ENCODE data around the gene GAGE13.
"Not testable (repeated sequence)": the region's sequence is repeated elsewhere in the genome, so short reads cannot be mapped to it uniquely, and the experiment has no call there.

The GAGE13 gene, protein sequence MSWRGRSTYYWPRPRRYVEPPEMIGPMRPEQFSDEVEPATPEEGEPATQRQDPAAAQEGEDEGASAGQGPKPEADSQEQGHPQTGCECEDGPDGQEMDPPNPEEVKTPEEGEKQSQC

DNA sequence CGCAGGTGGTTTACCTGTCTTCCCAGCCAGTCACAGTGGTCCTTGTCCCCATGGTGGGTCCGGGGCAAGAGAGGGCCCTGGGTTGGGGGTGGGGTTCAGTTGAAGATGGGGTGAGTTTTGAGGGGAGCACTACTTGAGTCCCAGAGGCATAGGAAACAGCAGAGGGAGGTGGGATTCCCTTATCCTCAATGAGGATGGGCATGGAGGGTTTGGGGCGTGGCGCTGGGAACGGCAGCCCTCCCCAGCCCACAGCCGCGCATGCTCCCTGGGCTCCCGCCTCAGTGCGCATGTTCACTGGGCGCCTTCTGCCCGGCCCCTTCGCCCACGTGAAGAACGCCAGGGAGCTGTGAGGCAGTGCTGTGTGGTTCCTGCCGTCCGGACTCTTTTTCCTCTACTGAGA is at the start of gene GAGE13:
Gene GAGE13 (plus strand): TSS at position 301 of the 400 bp plus-strand sequence. CDS start 1,156 bp downstream, outside the sequence.
- DNase-seq = not testable (repeated sequence)

DNA sequence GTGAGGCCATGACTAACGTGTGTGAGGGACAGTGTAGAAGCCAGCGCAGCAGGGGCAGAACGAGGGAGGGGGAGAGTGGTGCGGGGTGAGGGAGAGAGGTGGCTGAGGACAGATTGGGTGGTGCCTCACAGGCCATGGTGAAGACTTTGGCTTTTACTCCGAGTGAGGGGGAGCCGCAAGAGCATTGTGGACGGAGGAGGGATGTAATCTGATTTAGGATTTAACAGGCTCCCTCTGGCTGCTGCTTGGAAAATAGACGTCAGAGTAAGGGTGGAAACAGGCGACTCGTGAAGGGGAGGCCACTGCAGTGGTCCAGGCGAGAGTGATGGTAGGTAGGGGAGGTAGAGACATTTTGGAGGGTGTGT is 48.8 kb upstream of the GAGE13 start:
- no peak for DNase-seq

DNA sequence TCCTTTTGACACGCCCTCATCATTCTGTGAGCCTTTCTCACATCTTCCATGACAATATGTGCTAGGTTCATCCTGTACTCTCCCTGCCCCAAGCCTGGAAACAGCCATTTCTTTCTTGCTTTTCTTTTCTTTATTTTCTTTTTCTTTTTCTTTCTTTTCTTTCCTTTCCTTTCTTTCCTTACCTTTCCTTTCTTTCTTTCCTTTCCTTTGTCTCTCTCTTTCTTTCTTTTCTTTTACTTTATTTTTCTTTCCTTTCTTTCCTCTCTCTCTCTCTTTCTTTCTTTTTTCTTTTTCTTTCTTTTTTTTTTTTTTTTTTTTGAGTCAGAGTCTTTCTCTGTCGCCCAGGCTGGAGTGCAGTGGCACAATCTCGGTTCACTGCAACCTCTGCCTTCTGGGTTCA is 47.2 kb upstream of the GAGE13 start:
- no peak for DNase-seq

DNA sequence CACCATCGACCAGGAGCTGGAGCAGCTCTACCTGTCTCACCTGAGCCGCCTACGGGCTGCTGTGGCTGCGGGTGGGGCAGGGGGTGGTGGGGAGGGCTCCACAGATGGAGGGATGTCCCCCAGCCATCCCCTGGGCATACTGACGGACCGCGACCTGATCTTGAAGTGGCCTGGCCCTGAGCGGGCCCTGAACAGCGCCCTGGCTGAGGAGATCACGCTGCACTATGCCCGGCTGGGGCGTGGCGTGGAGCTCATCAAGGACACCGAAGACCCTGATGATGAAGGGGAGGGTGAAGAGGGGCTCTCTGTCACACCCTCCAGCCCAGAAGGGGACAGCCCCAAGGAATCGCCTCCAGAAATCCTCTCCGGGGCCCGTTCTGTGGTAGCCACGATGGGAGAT is 45.2 kb upstream of the GAGE13 start:
- no peak for DNase-seq

DNA sequence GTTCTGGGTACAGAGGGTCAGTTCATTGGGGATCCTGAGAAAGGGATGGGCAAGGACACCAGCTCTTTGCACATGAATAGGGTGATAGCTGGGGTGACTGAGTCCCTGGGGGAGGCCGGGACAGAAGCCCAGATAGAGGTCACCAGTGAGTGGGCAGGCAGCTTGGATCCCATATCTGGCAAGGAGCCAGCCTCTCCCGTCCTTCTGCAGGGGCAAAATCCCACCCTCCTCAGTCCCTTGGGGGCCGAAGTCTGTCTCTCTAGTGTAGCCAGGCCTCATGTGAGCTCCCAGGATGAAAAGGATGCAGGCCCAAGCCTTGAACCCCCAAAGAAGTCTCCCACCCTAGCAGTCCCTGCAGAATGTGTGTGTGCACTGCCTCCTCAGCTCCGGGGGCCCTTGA is 44.8 kb upstream of the GAGE13 start:
- no peak for DNase-seq

DNA sequence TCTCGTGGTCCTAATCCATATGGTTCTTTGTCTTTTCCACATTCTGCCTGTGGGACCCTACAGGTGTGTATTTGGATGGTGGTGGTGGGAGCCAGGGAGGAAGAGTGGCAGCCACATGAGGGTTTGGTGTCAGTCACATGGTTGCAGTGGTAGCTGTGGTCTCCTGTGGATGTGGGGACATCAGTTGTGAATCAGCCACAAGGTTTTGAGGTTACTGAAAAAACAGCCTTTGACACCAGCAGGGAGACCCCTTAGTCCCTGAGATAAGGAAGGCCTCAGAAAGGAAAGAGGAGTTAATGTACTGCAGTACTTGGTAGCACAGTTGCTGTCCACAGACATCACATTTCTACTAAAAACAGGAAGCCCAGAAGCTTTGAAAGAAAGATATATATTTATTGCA is 43.7 kb upstream of the GAGE13 start:
- no peak for DNase-seq

DNA sequence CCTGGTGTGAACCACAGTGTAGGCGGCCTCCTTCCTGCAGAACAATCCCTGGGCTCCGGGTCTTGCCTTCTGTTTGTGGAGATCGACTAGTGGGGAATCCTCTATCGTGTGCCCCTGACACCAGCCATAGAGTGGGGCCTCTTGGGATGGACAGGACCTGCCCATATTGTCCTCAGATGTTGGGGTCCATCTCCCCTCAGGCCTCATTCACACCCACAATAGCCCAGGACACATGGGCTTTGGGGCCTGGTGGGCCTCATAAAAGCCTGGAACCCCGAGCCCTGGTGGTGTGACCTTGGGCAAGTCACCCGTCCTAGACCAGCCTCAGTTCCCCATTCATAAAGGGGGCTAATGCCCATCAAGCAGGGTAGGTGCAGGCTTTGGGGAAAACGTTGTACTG is 41.2 kb upstream of the GAGE13 start:
- DNase-seq = no peak

DNA sequence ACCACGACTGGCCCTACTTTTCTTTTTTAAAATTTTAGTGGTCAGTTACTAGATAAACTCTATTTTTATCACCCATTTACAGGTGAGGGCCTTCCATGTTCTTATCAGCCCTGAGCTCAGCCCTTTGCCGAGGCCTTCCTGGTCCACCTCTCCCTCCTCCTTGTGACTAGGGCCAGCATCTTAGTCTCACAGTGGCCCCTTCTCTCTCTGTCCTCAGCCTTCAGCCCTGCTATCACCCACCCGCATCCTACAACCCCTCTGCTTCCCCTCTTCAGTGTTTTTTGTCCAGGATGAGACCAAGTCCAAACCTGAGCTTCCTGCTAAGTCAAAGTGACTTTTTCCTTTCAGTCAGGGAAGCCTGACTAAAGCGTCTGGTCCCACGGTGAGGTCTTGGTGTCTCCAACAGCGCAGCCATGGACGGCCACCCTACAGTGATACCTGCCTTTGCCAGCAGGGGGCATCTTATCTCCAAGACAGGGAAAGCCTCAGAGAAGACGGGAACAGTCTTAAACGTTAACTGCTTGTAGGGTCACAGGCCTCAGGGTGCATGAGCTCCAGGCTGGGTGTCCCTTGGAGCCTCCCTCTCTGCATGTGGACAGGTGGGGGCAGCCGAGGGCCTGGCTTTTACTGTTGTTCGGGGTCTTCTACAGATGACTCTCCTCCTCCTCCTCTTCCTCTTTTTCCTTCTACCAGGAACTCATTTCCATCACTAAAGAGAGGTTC is 39.6 kb upstream of the GAGE13 start:
- DNase-seq = peak; percentile 69

DNA sequence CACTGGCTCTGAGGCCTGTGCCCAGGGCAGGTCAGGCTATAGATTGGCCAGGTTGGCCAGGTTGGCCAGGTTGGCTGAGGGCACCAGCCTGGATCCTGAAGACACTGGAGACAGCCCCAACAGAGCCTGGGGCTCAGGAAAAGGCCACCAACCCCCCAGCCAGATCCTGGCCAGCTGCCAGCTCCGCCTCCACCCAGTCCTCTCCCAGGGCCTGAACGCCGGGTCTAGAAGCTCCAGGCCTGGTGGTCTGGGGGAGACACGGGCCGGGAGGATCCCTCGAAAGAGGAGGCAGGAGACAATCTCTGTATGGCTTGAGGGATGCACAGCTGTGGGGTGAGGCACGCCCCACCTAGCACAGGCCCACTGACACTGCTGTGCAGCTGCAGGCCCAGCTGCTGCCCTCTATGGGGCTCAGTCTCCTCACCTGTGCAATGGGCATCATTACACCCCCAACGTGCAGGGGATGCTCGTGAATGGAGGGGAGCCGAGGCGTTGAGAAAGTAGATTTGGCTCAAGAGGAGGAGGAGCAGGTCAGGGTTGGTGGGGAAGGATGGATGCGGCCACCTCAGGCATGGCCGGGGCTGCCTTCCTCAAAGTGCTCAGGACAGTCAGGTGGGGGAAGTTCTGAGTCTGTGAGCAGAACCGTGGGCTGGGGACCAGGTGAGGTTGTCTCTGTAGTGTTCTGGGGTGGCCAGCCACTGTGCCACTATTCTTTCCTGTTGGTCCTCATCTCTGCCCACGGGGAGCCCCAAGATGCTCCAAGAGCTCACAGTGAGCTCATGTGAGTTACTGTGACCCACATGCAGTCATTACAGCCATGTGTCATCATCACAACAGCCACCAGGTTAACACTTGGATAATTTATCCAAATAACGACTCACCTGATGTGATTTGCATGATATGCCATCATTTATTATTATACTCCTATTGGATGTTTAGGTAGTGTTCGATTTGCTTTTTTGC is 38.7 kb upstream of the GAGE13 start:
- DNase-seq = no peak

DNA sequence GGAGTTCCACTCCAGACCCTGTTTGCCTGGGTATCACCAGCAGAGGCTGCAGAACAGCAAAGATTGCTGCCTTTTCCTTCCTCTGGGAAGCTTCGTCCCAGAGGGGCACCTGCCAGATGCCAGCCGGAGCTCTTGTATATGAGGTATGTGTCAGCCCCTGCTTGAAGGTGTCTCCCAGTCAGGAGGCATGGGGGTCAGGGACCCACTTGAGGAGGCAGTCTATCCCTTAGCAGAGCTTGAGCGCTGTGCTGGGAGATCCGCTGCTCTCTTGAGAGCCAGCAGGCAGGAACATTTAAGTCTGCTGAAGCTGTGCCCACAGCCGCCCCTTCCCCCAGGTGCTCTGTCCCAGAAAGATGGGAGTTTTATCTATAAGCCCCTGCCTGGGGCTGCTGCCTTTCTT is 32.1 kb upstream of the GAGE13 start:
- not testable (repeated sequence) for DNase-seq

DNA sequence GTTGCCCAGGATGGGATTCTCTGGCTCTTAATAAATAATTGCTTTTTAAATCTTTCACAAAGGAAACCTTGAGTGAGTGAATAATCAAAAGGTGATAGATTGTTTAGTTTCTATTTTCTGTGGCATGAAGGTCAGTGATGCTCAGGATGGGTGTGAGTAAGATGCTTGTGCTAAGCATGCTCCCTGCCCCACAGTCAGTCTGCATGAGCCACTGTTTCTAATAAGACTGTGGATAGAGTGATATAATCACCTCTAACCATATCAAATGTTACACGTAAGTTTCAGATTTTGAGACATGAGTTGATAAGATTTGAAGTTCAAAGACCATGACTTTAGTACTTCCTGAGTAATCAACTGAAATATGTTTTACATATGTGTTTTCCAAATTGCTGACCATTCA is 30.7 kb upstream of the GAGE13 start:
- no peak for DNase-seq

DNA sequence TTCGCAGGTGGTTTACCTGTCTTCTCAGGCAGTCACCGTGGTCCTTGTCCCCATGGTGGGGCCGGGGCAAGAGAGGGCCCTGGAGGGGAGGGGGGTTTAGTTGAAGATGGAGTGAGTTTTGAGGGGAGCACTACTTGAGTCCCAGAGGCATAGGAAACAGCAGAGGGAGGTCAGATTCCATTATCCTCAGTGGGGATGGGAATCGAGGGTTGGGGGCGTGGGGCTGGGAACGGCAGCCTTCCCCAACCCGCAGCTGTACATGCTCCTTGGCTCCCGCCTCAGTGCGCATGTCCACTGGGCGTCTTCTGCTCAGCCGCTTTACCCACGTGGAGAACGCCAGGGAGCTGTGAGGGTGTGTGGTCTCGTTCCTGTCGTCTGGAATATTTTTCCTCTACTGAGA is 28.0 kb upstream of the GAGE13 start, which contains the start of gene GAGE10:
Gene GAGE10 (plus strand): TSS at position 301 of the 400 bp plus-strand sequence. CDS start 1,214 bp downstream, outside the sequence.
- DNase-seq = no peak

DNA sequence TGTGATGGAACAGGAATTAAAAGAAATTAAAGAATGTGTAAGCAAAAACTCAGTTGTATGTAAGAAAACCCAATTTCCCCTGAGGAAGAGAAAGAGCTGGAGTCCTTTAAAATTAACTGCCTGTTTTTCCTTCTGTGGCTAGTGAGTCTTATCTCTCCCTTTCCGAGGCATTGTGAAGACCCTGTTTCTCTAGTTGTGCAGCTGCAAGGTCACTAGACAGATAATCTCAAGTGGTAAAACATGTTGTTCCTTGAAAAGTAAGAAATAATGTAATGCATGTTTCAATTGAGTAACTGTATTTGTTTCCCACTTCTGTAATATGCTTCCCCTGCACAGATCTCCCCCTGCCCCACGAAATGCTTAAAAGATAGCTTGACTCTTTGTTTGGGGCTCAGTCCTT is 23.6 kb upstream of the GAGE13 start:
- not testable (repeated sequence) for DNase-seq

DNA sequence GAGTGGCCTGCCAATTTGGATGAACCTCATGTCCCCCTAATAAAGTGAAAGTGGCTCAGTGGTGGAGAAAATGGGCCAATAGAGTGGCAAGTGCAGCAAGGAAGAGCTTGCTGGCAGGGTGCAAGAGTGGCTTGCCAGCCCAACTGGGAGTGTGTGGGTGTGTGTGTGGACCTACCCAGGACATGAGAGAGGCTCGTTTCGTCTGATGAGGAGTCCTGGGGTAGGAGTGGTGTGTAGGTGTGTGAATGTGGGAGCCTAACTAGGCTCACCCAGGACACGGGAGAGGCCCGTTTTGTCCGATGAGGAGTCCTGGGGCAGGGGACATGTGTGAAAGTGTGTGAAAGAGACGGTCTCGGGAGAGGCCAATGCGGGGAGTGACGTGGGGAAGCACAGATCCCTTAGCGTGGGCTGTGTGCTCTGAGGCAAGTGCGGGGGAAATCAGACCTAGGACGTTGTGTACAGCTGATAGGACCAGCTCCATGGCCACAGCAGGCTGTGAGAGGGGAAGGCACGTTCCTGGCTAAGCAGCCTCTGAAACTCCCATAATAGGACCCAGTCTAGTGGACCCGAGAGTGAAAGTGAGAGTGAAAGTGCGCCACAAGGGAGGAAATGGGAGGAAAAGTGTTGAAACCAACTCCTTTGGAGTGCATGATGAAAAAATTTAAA is 22.6 kb upstream of the GAGE13 start:
- no peak for DNase-seq

DNA sequence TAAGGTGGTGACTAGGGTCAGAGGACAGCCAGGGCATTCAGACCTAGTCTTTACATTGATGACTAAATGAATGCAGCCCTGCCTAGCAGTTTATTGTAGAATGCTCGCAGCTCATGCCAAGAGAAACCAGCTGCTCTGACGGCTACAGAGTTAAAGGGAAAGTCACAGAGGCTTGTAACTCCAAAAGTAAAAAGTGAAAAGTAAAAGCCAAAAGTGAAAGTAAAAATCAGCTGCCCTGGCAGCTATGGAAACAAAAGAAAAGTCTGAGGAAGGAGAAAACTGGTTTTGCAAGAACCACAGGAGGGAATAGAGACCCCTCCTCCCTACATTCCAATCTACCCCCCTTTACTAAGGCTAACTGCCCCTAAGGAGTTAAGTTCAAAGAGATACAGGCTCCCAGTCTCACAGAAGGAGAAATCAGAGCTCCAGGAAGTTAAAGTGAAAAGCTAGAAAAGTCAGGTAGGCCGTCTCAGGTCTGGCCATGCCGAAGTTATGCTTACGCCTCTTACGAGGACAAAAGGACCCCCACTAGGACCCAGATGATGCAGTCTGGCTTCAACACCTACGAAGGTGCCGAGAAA is 21.9 kb upstream of the GAGE13 start:
- no peak for DNase-seq

DNA sequence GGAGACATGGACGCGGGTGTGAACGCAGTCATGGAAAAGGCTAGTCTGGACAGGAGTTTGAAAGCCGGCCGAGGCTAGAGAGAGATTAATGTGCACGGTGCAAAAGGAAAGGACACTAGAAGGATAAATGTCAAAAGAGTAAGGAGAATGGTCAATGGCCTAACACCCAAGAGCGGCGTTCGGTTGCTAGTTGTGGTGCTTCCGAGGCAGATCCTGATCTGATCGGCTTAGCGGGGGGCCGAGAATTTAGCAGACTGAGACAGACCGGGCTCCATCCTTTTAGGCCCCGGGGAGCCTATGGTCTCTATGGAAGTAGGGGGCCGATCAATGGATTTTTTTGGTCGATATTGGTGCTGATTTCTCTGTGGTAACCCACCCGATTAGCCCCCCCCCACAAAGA is 21.0 kb upstream of the GAGE13 start:
- no peak for DNase-seq

DNA sequence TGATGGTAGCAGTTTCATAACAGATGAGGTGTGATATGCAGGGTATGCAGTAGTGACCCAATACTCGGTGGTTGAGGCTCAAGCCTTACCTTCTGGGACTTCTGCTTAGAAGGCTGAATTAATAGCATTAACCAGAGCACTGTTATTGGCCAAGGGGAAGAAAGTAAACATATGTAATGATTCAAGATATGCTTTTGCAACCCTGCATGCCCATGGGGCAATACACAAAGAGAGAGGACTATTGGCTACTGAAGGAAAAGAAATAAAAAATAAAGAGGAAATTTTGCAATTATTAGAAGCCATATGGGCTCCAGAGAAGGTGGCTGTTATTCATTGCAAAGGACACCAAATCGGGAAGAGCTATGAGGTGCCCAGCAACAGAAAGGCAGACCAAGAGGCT is 19.2 kb upstream of the GAGE13 start:
- no peak for DNase-seq

DNA sequence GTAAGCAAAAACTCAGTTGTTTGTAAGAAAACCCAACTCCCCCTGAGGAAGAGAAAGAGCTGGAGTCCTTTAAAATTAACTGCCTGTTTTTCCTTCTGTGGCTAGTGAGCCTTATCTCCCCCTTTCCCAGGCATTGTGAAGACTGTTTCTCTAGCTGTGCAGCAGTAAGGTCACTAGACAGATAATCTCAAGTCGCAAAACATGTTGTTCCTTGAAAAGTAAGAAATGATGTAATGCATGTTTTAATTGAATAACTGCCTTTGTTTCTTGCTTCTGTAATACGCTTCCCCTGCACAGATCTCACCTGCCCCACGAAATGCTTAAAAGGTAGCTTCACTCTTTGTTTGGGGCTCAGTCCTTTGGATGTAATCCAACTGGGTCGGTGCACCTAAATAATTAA is 15.3 kb upstream of the GAGE13 start:
- DNase-seq = no peak

DNA sequence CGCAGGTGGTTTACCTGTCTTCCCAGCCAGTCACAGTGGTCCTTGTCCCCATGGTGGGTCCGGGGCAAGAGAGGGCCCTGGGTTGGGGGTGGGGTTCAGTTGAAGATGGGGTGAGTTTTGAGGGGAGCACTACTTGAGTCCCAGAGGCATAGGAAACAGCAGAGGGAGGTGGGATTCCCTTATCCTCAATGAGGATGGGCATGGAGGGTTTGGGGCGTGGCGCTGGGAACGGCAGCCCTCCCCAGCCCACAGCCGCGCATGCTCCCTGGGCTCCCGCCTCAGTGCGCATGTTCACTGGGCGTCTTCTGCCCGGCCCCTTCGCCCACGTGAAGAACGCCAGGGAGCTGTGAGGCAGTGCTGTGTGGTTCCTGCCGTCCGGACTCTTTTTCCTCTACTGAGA is 9.6 kb upstream of the GAGE13 start, which contains the start of gene GAGE12J:
Gene GAGE12J (plus strand): TSS at position 301 of the 400 bp plus-strand sequence. CDS start 1,157 bp downstream, outside the sequence.
- not testable (repeated sequence) for DNase-seq

DNA sequence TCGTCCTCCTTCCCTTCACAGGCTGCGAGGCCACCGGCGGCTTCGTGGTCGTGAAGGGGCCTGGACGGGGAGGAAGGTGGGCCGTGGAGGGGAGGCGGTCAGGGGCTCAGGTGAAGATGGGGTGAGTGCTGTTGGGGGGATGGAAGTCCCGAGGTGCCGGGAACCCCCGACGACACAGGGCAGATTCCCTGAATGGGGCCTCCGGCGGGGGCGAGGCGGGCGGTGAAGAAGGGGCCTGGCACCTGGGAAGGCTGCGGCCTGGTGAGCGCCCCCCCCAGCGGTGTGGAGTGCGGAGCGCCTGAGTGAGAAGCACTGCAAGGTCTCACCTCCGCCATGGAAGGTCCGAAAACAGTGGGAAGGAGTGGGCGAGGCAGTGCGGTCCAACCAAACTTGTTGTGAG is 9.1 kb upstream of the GAGE13 start:
- DNase-seq = not testable (repeated sequence)

DNA sequence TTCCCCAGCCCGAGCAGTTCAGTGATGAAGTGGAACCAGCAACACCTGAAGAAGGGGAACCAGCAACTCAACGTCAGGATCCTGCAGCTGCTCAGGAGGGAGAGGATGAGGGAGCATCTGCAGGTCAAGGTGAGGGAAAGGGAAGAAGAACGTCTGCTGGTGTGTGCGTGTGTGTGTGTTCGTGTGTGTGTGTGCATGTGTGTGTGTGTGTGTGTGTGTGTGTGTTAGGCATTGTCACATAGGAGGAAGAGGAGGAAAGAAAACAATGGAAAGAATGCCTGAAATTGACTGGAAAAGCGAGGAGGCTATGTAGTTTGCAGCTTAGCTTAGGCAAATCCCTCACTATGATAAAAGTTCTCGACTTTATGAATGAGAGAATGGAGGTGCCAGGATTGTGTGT is 7.6 kb upstream of the GAGE13 start:
- DNase-seq = not testable (repeated sequence)

DNA sequence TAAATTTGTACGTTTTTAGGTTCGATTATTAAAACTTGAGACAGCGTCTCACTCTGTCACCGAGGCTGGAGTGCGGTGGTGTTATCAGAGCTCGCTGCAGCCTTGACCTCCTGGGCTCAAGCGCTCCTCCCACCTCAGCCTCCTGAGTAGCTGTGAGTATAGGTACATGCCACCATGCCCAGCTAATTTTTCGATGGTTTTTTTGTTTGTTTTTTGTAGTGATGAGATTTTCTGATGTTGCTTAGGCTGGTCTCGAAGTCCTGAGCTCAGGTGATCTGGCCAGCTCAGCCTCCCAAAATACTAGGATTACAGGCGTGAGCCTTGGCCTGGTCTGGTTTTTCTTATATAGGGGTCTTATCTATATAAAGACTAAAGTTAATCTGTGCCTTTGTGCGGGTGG is 961 bp upstream of the GAGE13 start:
- DNase-seq = not testable (repeated sequence)

DNA sequence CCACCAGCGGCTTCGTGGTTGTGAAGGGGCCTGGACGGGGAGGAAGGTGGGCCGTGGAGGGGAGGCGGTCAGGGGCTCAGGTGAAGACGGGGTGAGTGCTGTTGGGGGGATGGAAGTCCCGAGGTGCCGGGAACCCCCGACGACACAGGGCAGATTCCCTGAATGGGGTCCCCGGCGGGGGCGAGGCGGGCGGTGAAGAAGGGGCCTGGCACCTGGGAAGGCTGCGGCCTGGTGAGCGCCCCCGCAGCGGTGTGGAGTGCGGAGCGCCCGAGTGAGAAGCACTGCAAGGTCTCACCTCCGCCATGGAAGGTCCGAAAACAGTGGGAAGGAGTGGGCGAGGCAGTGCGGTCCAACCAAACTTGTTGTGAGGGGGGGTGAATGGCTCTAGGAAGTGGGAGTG is 459 bp downstream of the GAGE13 start:
- DNase-seq = peak; percentile 54

Measured in activated CD8-positive, alpha-beta memory T cell treated with anti-CD3 and anti-CD28 coated beads, Interleukin-2, amount 50 U/mL, for 4 hours (primary cell).